ENCODE measurements around the gene FRAS1. TPM values are rescaled to one million over a fixed set of nuclear protein-coding genes. Genes with fewer than 3 reads are reported as not detected.
"Not testable (repeated sequence)": the region's sequence is repeated elsewhere in the genome, so short reads cannot be mapped to it uniquely, and the experiment has no call there.

The FRAS1 gene
- total RNA-seq, 1 donor from 2014 or later = 28.4 TPM

GRCh38 chr4:78075986-78076385 lies 18.9 kb downstream of the FRAS1 start:
- Histone ChIP-seq H3K4me3 (ENCODE audit: low read depth, low read length) (no peak overlapping the region), H3K27me3 (ENCODE audit: control insufficient read depth, insufficient read depth, low read length) (no peaks in the 10 kb centered on the region), H3K36me3 (ENCODE audit: control insufficient read depth, insufficient read depth, low read length) (no peaks in the 10 kb centered on the region)
- TF ChIP-seq CTCF (IDR thresholded peaks at IDR 0.05; ENCODE audit: insufficient read depth, low read length, poor library complexity, severe bottlenecking) = no peak
- no peak for DNase-seq (ENCODE audit: low read depth)

DNA sequence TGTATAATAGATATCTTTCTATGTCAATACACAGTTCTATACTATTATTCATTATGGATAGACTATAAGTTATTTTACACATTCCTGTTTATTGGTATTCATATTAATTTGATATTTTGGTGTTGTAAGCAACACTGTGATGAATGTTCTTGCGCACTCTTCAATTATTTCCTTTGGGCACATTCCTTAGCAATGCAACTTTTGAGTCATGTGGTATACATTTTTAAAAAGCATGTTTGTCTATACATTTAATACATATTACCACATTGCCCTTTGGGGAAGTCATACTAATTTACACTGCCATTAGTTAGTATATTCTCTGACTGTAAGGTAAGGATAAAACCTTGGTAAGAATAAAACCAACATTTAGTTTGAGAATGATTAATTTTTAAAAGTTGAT lies 21.0 kb downstream of the FRAS1 start:
- no peak for TF ChIP-seq CTCF (IDR thresholded peaks at IDR 0.05; ENCODE audit: insufficient read depth, low read length, poor library complexity, severe bottlenecking)

DNA sequence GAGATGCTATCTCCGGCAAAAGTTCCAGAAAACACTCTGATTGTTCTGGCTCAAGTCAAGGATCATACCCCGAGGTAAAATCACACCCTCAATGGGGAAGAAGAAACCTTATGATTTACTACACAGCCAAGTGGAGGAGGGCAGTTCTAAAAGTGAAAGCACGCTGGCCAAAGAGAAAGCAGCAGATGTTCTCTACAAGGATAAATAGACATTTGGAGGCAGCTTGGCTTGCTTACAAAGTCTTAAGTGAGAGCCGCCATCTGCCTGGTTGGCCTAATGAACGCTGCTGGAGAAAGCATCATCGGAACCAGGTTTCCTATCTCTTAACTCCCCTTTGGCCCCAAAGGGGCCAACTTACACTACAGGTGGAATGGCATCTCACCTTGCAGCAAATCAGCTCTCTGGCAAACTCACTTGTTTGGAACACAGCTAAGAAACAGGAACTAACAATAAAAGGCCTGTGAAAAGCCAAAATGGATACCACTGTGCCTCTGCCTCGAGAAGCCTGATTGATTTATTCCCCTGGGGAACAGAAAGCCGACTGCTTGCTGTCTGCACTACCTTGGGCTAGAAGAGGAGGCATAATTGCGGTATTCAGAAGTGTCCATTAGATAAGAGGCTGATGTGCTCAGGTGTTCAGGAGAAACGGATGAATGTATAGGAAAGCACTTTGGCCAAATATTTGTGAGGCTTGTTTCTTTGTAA lies 22.8 kb downstream of the FRAS1 start:
- TF ChIP-seq CTCF (IDR thresholded peaks at IDR 0.05; ENCODE audit: insufficient read depth, low read length, poor library complexity, severe bottlenecking) = no peak
- no peak for DNase-seq (ENCODE audit: low read depth)
- H3K36me3 ChIP-seq (ENCODE audit: control insufficient read depth, insufficient read depth, low read length) = no peaks in the 10 kb centered on the region
- no peak overlapping the region for H3K4me3 ChIP-seq (ENCODE audit: low read depth, low read length)
- H3K27me3 ChIP-seq (ENCODE audit: control insufficient read depth, insufficient read depth, low read length) = no peaks in the 10 kb centered on the region

More for the DNA sequence above, 21.0 kb downstream of the FRAS1 start:
- Histone ChIP-seq H3K36me3 (ENCODE audit: control insufficient read depth, insufficient read depth, low read length) (no peaks in the 10 kb centered on the region), H3K4me3 (ENCODE audit: low read depth, low read length) (no peak overlapping the region), H3K27me3 (ENCODE audit: control insufficient read depth, insufficient read depth, low read length) (no peaks in the 10 kb centered on the region)
- DNase-seq (ENCODE audit: low read depth) = no peak

DNA sequence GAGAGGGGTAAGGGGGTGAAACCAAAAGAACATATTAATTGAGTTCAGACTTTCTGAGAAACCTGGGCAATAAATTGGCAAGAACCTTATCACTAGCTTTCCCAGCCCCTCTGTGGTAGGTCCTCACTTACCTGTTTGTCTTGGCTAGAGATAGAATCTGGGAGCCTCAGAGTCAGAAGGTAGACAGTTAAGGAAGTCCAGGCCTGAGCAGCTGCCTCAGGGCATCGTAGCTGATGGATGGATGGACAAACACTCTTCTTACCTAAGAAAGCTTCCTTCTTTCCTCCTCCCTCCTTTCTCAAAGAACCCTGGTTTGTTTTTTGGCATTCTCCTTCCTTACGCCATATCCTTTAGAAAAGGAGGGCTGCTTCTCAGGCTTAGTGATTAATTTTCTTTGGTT lies 24.4 kb downstream of the FRAS1 start:
- Histone ChIP-seq H3K27me3 (ENCODE audit: control insufficient read depth, insufficient read depth, low read length) (no peaks in the 10 kb centered on the region), H3K4me3 (ENCODE audit: low read depth, low read length) (no peak overlapping the region), H3K36me3 (ENCODE audit: control insufficient read depth, insufficient read depth, low read length) (no peaks in the 10 kb centered on the region)
- no peak for TF ChIP-seq CTCF (IDR thresholded peaks at IDR 0.05; ENCODE audit: insufficient read depth, low read length, poor library complexity, severe bottlenecking)
- no peak for DNase-seq (ENCODE audit: low read depth)

GRCh38 chr4:78083035-78083434 lies 25.9 kb downstream of the FRAS1 start:
- no peaks in the 10 kb centered on the region for H3K36me3 ChIP-seq (ENCODE audit: control insufficient read depth, insufficient read depth, low read length)
- H3K4me3 ChIP-seq (ENCODE audit: low read depth, low read length) = no peak overlapping the region
- TF ChIP-seq CTCF (IDR thresholded peaks at IDR 0.05; ENCODE audit: insufficient read depth, low read length, poor library complexity, severe bottlenecking) = no peak
- DNase-seq (ENCODE audit: low read depth) = no peak
- H3K27me3 ChIP-seq (ENCODE audit: control insufficient read depth, insufficient read depth, low read length) = no peaks in the 10 kb centered on the region

GRCh38 chr4:78091534-78091933 lies 34.4 kb downstream of the FRAS1 start:
- DNase-seq (ENCODE audit: low read depth) = no peak
- Histone ChIP-seq H3K27me3 (ENCODE audit: control insufficient read depth, insufficient read depth, low read length) (no peaks in the 10 kb centered on the region), H3K36me3 (ENCODE audit: control insufficient read depth, insufficient read depth, low read length) (no peaks in the 10 kb centered on the region), H3K4me3 (ENCODE audit: low read depth, low read length) (no peak overlapping the region)
- TF ChIP-seq CTCF (IDR thresholded peaks at IDR 0.05; ENCODE audit: insufficient read depth, low read length, poor library complexity, severe bottlenecking) = no peak

DNA sequence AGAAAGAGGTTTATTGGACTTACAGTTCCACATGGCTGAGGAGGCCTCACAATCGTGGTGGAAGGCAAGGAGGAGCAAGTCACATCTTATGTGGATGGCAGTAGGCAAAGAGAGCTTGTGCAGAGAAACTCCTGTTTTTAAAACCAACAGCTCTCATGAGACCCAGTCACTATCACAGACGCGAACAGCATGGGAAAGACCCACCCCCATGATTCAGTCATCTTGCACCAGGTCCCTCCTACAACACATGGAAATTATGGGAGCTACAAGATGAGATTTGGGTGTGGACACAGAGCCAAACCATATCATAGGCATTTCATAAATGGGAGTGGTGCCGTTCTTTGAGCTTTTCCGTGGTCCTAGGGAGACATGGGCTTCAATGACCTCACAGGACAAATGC lies 35.2 kb downstream of the FRAS1 start:
- not testable (repeated sequence) for H3K27me3 ChIP-seq (ENCODE audit: control insufficient read depth, insufficient read depth, low read length); DNase-seq (ENCODE audit: low read depth); H3K36me3 ChIP-seq (ENCODE audit: control insufficient read depth, insufficient read depth, low read length); H3K4me3 ChIP-seq (ENCODE audit: low read depth, low read length)
